NB4 (cell line): Measurements from ENCODE around the gene TPPP2.
A peak's percentile ranks its signal among the peaks of the same experiment; 100 is the strongest.

ENCODE experiments used
- DNase-seq: peaks from one replicate; pipeline ENCODE4 v3.0.0; 2010; ENCODE audit warnings: low read depth
- H3K4me3 ChIP-seq: one replicate; pipeline ENCODE4 v1.5.1; 2011; ENCODE audit warnings: mild to moderate bottlenecking, low read depth, low read length, moderate library complexity
- MYC ChIP-seq: IDR thresholded peaks from 2 replicates; pipeline ENCODE4 v1.6.1; 2011; ENCODE audit warnings: low read depth, low read length
- POLR2A ChIP-seq: IDR thresholded peaks from 2 replicates; pipeline ENCODE4 v1.6.1; 2011; ENCODE audit warnings: mild to moderate bottlenecking; ENCODE audit not compliant: insufficient read length; ENCODE audit errors: extremely low read depth
- TF ChIP-seq, protein P1 (sequence below): IDR thresholded peaks from 2 replicates; pipeline ENCODE4 v1.6.1; 2011; ENCODE audit warnings: low read depth, low read length
- TF ChIP-seq, protein P2 (sequence below): IDR thresholded peaks from one replicate; pipeline ENCODE4 v1.5.1; 2012; ENCODE audit warnings: low read depth, low read length

Gene TPPP2

DNA sequence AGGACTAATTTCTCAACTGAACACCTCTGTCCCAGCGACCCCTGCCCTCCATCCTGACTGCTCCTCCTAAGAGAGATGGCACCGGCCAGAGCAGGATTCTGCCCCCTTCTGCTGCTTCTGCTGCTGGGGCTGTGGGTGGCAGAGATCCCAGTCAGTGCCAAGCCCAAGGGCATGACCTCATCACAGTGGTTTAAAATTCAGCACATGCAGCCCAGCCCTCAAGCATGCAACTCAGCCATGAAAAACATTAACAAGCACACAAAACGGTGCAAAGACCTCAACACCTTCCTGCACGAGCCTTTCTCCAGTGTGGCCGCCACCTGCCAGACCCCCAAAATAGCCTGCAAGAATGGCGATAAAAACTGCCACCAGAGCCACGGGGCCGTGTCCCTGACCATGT is 12.9 kb downstream of the TPPP2 start:
- DNase-seq = no peak
- H3K4me3 ChIP-seq = no peak overlapping the region
- no peak for TF ChIP-seq MYC

DNA sequence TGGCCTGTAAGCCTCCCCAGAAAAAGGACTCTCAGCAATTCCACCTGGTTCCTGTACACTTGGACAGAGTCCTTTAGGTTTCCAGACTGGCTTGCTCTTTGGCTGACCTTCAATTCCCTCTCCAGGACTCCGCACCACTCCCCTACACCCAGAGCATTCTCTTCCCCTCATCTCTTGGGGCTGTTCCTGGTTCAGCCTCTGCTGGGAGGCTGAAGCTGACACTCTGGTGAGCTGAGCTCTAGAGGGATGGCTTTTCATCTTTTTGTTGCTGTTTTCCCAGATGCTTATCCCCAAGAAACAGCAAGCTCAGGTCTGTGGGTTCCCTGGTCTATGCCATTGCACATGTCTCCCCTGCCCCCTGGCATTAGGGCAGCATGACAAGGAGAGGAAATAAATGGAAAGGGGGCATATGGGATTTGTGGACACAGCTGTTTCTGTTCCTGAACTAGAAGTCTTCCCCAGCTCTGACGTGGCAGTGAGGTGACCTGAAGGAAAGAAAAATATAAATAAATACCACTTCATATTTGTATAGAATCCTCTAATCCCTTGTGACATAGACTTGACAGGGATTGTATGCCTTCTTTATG is 13.5 kb downstream of the TPPP2 start:
- H3K4me3 ChIP-seq = no peak overlapping the region
- DNase-seq = no peak
- TF ChIP-seq MYC (no peak), POLR2A (no peak)
- TF ChIP-seq, protein P1, sequence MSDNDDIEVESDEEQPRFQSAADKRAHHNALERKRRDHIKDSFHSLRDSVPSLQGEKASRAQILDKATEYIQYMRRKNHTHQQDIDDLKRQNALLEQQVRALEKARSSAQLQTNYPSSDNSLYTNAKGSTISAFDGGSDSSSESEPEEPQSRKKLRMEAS = no peak
- TF ChIP-seq, protein P2, sequence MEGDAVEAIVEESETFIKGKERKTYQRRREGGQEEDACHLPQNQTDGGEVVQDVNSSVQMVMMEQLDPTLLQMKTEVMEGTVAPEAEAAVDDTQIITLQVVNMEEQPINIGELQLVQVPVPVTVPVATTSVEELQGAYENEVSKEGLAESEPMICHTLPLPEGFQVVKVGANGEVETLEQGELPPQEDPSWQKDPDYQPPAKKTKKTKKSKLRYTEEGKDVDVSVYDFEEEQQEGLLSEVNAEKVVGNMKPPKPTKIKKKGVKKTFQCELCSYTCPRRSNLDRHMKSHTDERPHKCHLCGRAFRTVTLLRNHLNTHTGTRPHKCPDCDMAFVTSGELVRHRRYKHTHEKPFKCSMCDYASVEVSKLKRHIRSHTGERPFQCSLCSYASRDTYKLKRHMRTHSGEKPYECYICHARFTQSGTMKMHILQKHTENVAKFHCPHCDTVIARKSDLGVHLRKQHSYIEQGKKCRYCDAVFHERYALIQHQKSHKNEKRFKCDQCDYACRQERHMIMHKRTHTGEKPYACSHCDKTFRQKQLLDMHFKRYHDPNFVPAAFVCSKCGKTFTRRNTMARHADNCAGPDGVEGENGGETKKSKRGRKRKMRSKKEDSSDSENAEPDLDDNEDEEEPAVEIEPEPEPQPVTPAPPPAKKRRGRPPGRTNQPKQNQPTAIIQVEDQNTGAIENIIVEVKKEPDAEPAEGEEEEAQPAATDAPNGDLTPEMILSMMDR = no peak

DNA sequence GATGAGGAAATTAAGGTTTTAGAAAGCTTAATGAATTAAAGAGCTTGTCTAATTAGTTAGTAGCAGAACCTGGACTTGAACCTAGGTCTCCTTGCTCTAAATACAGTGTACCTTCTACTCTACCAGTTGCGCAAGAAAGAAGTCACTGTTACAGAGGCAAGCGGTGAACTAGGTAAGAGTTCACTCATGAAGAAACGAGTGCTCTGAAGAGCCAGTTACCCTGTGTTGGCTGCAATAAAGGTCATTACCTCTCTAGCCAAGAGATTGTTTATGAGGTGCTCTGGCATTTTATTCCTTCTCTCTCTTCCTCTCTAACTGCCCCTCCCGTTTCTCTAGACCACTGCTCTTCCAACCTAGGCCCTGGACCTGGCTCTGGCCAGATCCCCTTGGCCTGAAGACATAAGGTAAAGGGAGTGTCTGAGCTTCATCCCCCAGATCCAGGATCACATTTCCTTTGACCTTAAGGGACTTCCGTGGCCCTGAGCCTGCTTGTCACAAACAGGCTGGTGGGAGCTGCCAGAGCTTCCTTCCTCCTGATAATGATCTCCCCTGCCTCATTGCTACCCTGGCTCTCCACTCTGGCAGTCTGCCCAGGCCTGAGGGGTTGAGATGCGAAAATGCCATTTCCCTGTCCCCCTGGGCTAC is 14.1 kb downstream of the TPPP2 start:
- no peak overlapping the region for H3K4me3 ChIP-seq
- DNase-seq = peak; percentile 80
- no peak for TF ChIP-seq POLR2A
- TF ChIP-seq, protein P1 = peak; percentile 20; the same call in 1 of the 2 replicates
- TF ChIP-seq MYC = peak; percentile 7; the same call in 1 of the 2 replicates

DNA sequence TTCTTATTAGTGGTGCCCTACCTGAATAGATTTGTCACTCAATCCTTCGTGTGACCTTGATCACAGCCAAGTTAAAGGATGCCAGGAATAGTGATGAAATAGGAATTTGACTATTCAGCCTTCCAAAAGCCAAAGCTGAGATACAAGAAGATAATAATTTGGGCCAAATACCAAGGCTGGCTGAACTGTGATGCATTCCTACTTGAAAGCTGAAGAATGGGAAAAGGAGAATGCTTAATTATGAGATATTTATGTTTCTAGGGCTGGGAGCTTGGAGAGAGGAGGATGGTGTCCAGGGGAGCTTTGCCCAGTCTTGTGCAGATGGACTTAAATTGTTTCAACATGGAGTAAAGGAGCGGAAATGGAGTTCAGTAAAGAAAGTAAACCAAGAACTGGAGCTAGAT is 17.4 kb downstream of the TPPP2 start:
- TF ChIP-seq MYC = no peak
- TF ChIP-seq POLR2A = no peak
- no peak for DNase-seq

DNA sequence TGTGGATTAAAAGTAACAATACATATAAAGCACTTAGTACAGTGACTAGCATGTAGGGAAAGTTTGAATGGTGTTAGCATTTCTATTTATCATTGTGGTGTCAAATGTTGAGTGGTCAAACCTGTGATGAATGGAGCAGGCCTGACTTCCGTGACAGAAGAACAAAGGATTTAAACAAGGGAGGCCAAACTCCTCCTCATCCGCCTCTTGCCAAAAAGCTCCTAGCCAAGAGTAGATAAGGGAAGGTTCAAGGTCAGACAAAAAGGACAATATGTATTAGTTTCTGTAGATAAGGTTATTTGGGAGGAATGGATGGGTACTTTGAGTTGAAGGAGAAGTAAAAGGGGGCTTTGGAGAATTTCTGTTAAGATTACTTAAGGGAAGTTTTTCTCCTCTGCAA is 18.6 kb downstream of the TPPP2 start:
- no peak for DNase-seq
- no peak for TF ChIP-seq POLR2A
- TF ChIP-seq, protein P2 = no peak
- TF ChIP-seq, protein P1 = no peak
- no peak for TF ChIP-seq MYC
- no peak overlapping the region for H3K4me3 ChIP-seq

More for the DNA sequence above, 17.4 kb downstream of the TPPP2 start:
- no peak overlapping the region for H3K4me3 ChIP-seq

DNA sequence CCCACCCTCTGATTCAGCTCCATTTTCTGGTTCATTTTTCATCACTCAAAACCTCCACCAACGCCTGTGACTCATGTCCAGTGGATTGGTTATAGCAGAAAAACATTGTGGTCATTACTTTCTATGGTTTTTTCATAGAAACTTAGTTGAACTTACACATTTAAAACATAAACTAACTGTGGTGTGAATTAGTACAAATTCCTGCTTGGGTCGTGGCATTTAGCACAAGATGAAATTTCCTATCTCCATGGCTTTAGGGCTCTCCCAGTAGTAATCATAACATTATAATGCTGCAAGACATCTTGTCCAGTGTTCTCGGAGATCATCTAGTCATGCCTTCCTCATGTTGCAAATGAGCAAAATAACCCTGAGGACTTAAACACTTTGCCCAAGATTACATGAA is 19.3 kb downstream of the TPPP2 start:
- no peak for DNase-seq
- TF ChIP-seq, protein P2 = no peak
- TF ChIP-seq, protein P1 = no peak
- TF ChIP-seq MYC (no peak), POLR2A (no peak)
- no peak overlapping the region for H3K4me3 ChIP-seq

DNA sequence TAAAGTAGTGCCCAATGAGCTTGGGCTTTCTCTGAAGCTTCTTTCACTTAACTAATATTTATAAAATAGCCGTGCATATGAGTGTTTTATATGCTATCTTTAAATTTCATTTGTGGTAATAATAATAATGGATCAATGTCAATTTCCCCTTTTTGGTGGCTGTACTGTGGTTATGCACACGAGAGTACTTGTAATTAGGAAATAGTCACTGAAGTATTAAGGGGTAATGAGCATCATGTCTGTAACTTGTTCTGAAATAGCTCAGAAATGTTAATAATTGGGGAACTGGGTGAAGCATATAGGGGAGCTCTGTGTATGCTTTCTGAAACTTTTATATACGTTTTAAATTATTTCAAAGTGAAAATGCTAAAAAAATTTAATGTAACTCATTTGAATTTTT is 20.6 kb downstream of the TPPP2 start:
- H3K4me3 ChIP-seq = no peak overlapping the region
- TF ChIP-seq, protein P2 = no peak
- TF ChIP-seq, protein P1 = no peak
- TF ChIP-seq POLR2A (no peak), MYC (no peak)
- DNase-seq = no peak
